Mesenchymal stem cell (in vitro differentiated cells and primary cell): ENCODE results near the gene ELK3.

ENCODE experiments used
- DNase-seq: peaks from one replicate; pipeline ENCODE4 v3.0.0-alpha.2; 2013
- H2AFZ ChIP-seq: one replicate; pipeline ENCODE4 v1.6.1; 2013; ENCODE audit warnings: low read depth, mild to moderate bottlenecking, control low read depth, inconsistent platforms, low read length, moderate library complexity
- H2AK5ac ChIP-seq: 2 replicates; pipeline ENCODE4 v1.6.1; 2013; ENCODE audit warnings: low read length, moderate library complexity, mild to moderate bottlenecking, inconsistent platforms; ENCODE audit not compliant: severe bottlenecking
- H2BK120ac ChIP-seq: one replicate; pipeline ENCODE4 v1.6.1; 2013; ENCODE audit warnings: low read depth, mild to moderate bottlenecking, inconsistent platforms, low read length, moderate library complexity
- H2BK12ac ChIP-seq, 2 experiments: one replicate each; pipeline ENCODE4 v1.6.1; 2013; ENCODE audit warnings: inconsistent platforms in 2 of 2, low read length in 2 of 2, mild to moderate bottlenecking in 2 of 2, moderate library complexity in 2 of 2, control low read depth in 1 of 2
- H2BK15ac ChIP-seq: one replicate; pipeline ENCODE4 v1.6.1; 2013; ENCODE audit warnings: mild to moderate bottlenecking, low read depth, inconsistent platforms; ENCODE audit not compliant: poor library complexity, severe bottlenecking
- H2BK5ac ChIP-seq: 2 replicates; pipeline ENCODE4 v1.6.1; 2013; ENCODE audit warnings: low read depth, mild to moderate bottlenecking, low read length, control low read depth, inconsistent platforms; ENCODE audit not compliant: poor library complexity, severe bottlenecking
- H3K14ac ChIP-seq, 2 experiments: one replicate each; pipeline ENCODE4 v1.6.1; 2013; ENCODE audit warnings: inconsistent platforms in 2 of 2, low read length in 2 of 2, control low read depth in 1 of 2, mild to moderate bottlenecking in 1 of 2, moderate library complexity in 1 of 2
- H3K18ac ChIP-seq, 2 experiments: one replicate each; pipeline ENCODE4 v1.6.1; 2013; ENCODE audit warnings: inconsistent platforms in 2 of 2, low read length in 2 of 2, control low read depth in 1 of 2, low read depth in 1 of 2, mild to moderate bottlenecking in 1 of 2
- H3K23ac ChIP-seq, 2 experiments: one replicate each; pipeline ENCODE4 v1.6.1; 2013; ENCODE audit warnings: inconsistent platforms in 2 of 2, low read length in 2 of 2, mild to moderate bottlenecking in 2 of 2, moderate library complexity in 2 of 2, control low read depth in 1 of 2
- H3K27ac ChIP-seq: 2 replicates; pipeline ENCODE4 v1.5.1; 2013; ENCODE audit warnings: mild to moderate bottlenecking, moderate library complexity, low read length, control low read depth, inconsistent platforms; ENCODE audit not compliant: poor library complexity, severe bottlenecking
- H3K27me3 ChIP-seq, 2 experiments: 2 replicates each; pipeline versions ENCODE4 v1.6.1 to v1.7.0; 2013; ENCODE audit warnings: low read length in 2 of 2, mild to moderate bottlenecking in 2 of 2, moderate library complexity in 2 of 2, control low read depth in 1 of 2, inconsistent platforms in 1 of 2; ENCODE audit not compliant: control insufficient read depth in 1 of 2, insufficient read depth in 1 of 2
- H3K36me3 ChIP-seq, 2 experiments: 2 replicates each; pipeline versions ENCODE4 v1.6.1 to v1.7.0; 2013; ENCODE audit warnings: low read length in 2 of 2, control low read depth in 1 of 2, inconsistent platforms in 1 of 2, low read depth in 1 of 2, mild to moderate bottlenecking in 1 of 2; ENCODE audit not compliant: insufficient read depth in 2 of 2, control insufficient read depth in 1 of 2
- H3K4ac ChIP-seq, 2 experiments: one replicate each; pipeline ENCODE4 v1.6.1; 2013; ENCODE audit warnings: inconsistent platforms in 2 of 2, low read length in 2 of 2, mild to moderate bottlenecking in 2 of 2, moderate library complexity in 2 of 2, control low read depth in 1 of 2, low read depth in 1 of 2
- H3K4me1 ChIP-seq: 2 replicates; pipeline ENCODE4 v1.6.1; 2013; ENCODE audit warnings: low read depth, low read length, control low read depth; ENCODE audit not compliant: control insufficient read depth, insufficient read depth
- H3K4me2 ChIP-seq: 2 replicates; pipeline ENCODE4 v1.6.1; 2013; ENCODE audit warnings: low read length, mild to moderate bottlenecking, inconsistent platforms; ENCODE audit not compliant: poor library complexity, severe bottlenecking
- H3K4me3 ChIP-seq, 2 experiments: 2 replicates each; pipeline versions ENCODE4 v1.5.1 to v1.7.0; 2013; ENCODE audit warnings: low read length in 2 of 2, mild to moderate bottlenecking in 2 of 2, control low read depth in 1 of 2, low read depth in 1 of 2; ENCODE audit not compliant: insufficient read depth in 1 of 2
- H3K79me1 ChIP-seq: replicated peaks from 2 replicates; pipeline ENCODE4 v1.6.1; 2013; ENCODE audit warnings: mild to moderate bottlenecking, control low read depth, low read length, inconsistent platforms; ENCODE audit not compliant: poor library complexity, severe bottlenecking
- H3K9ac ChIP-seq: 2 replicates; pipeline ENCODE4 v1.7.0; 2013; ENCODE audit warnings: mild to moderate bottlenecking, low read length, moderate library complexity
- H3K9me3 ChIP-seq: 2 replicates; pipeline ENCODE4 v1.7.0; 2013; ENCODE audit warnings: mild to moderate bottlenecking, low read length; ENCODE audit not compliant: control insufficient read depth
- H4K8ac ChIP-seq: one replicate; pipeline ENCODE4 v1.6.1; 2013; ENCODE audit warnings: inconsistent platforms, mild to moderate bottlenecking, low read length, moderate library complexity
- H4K91ac ChIP-seq: one replicate; pipeline ENCODE4 v1.6.1; 2013; ENCODE audit warnings: mild to moderate bottlenecking, low read length, inconsistent platforms
- WGBS: methylation state at CpG from one replicate; pipeline ENCODE4 v1.1.7; 2013; ENCODE audit warnings: mixed read lengths; 5-methylcytosine and 5-hydroxymethylcytosine counted together

Gene ELK3

GRCh38 chr12:96261557-96261956 is 67.4 kb downstream of the ELK3 start:
- WGBS: no CpG with 5 or more reads among the region's 5 CpGs
- H2AFZ ChIP-seq: no peak overlapping the region
- no peaks in the 10 kb centered on the region for H3K9me3 ChIP-seq
- peaks cover 8% of the 10 kb centered on the region for H3K79me1 ChIP-seq
- H3K14ac ChIP-seq: no peak overlapping the region
- H3K27me3 ChIP-seq: no peaks in the 10 kb centered on the region
- no peak overlapping the region for H2BK12ac ChIP-seq
- H3K4me2 ChIP-seq: no peak overlapping the region
- no peak overlapping the region for H3K27ac ChIP-seq
- peaks cover 13% of the 10 kb centered on the region for H3K4me1 ChIP-seq
- H3K4ac ChIP-seq: no peak overlapping the region
- H2AK5ac ChIP-seq: no peak overlapping the region
- H4K8ac ChIP-seq: no peak overlapping the region
- no peak overlapping the region for H3K23ac ChIP-seq
- H3K18ac ChIP-seq: no peak overlapping the region
- no peak overlapping the region for H2BK15ac ChIP-seq
- peaks cover 28 to 76% of the 10 kb centered on the region in 2 experiments for H3K36me3 ChIP-seq
- no peak for DNase-seq
- no peak overlapping the region for H2BK120ac ChIP-seq
- no peak overlapping the region for H2BK5ac ChIP-seq
- no peak overlapping the region for H3K4me3 ChIP-seq
- no peak overlapping the region for H4K91ac ChIP-seq
- no peak overlapping the region for H3K9ac ChIP-seq

- H3K9ac ChIP-seq: no peak overlapping the region
- H3K79me1 ChIP-seq: peaks cover 10% of the 10 kb centered on the region
- no peak overlapping the region for H3K14ac ChIP-seq
- no peak overlapping the region for H3K23ac ChIP-seq
- no peak overlapping the region for H3K4ac ChIP-seq
- H4K8ac ChIP-seq: no peak overlapping the region
- peaks cover 5% of the 10 kb centered on the region for H3K4me1 ChIP-seq
- H2AK5ac ChIP-seq: no peak overlapping the region
- H2BK120ac ChIP-seq: no peak overlapping the region
- no peak overlapping the region for H4K91ac ChIP-seq
- no peak overlapping the region for H2BK5ac ChIP-seq
- peak; percentile 74 for DNase-seq
- H3K27ac ChIP-seq: no peak overlapping the region
- no peak overlapping the region for H3K4me3 ChIP-seq
- no peaks in the 10 kb centered on the region for H3K27me3 ChIP-seq
- WGBS: 56% methylated on average over 11 of the region's 11 CpGs
- peak overlapping the region in 1 of 2 experiments; percentile 34 for H3K18ac ChIP-seq
- H3K9me3 ChIP-seq: no peaks in the 10 kb centered on the region
- no peak overlapping the region for H3K4me2 ChIP-seq
- H3K36me3 ChIP-seq: peaks cover 30 to 84% of the 10 kb centered on the region in 2 experiments
- H2BK12ac ChIP-seq: no peak overlapping the region
- H2BK15ac ChIP-seq: no peak overlapping the region
- no peak overlapping the region for H2AFZ ChIP-seq
Measured at GRCh38 chr12:96263449-96263902, 69.3 kb downstream of the ELK3 start.

- Histone ChIP-seq H3K9me3 (no peaks in the 10 kb centered on the region), H2AK5ac (no peak overlapping the region), H3K14ac (no peak overlapping the region), H2BK12ac (no peak overlapping the region), H3K27me3 (no peaks in the 10 kb centered on the region), H3K36me3 (peaks cover 26 to 95% of the 10 kb centered on the region in 2 experiments), H3K4me1 (peaks cover 3% of the 10 kb centered on the region), H3K4me3 (no peak overlapping the region), H2BK5ac (no peak overlapping the region), H3K9ac (no peak overlapping the region), H3K79me1 (peaks cover 12% of the 10 kb centered on the region), H2BK120ac (no peak overlapping the region), H3K23ac (no peak overlapping the region), H3K18ac (no peak overlapping the region), H3K4me2 (no peak overlapping the region), H4K8ac (no peak overlapping the region), H3K4ac (no peak overlapping the region), H3K27ac (no peak overlapping the region), H2AFZ (no peak overlapping the region), H4K91ac (no peak overlapping the region), H2BK15ac (no peak overlapping the region)
- WGBS: no CpG with 5 or more reads among the region's 2 CpGs
- DNase-seq: no peak
Measured at GRCh38 chr12:96265400-96265799, 71.2 kb downstream of the ELK3 start.

GRCh38 chr12:96265836-96266235 is 71.7 kb downstream of the ELK3 start:
- Histone ChIP-seq H2BK12ac (no peak overlapping the region), H4K8ac (no peak overlapping the region), H3K23ac (no peak overlapping the region), H3K27ac (no peak overlapping the region), H3K4me3 (no peak overlapping the region), H3K4ac (no peak overlapping the region), H3K9ac (peak overlapping the region; percentile 37), H3K9me3 (no peaks in the 10 kb centered on the region), H2BK5ac (no peak overlapping the region), H3K14ac (no peak overlapping the region), H3K27me3 (no peaks in the 10 kb centered on the region), H2BK120ac (no peak overlapping the region), H3K4me1 (peaks cover 4% of the 10 kb centered on the region), H3K4me2 (no peak overlapping the region), H3K18ac (no peak overlapping the region), H2AFZ (no peak overlapping the region), H3K79me1 (peaks cover 12% of the 10 kb centered on the region), H4K91ac (no peak overlapping the region), H2BK15ac (no peak overlapping the region), H3K36me3 (peaks cover 25 to 95% of the 10 kb centered on the region in 2 experiments), H2AK5ac (no peak overlapping the region)
- no CpG with 5 or more reads among the region's 1 CpG for WGBS
- DNase-seq: no peak
